HL-60 (cell line): Measurements from ENCODE around the gene CD7.

Experiments
- CTCF ChIP-seq: IDR thresholded peaks from one replicate; pipeline ENCODE4 v1.5.1; 2011; ENCODE audit warnings: low read length, control low read depth, inconsistent platforms; ENCODE audit not compliant: insufficient read depth
- GABPA ChIP-seq: IDR thresholded peaks from 2 replicates; pipeline ENCODE4 v1.6.1; 2012; ENCODE audit warnings: low read depth

- TF ChIP-seq GABPA (no peak), CTCF (no peak)
Measured at GRCh38 chr17:82348434-82348833, 31.0 kb upstream of the CD7 start.
